Nephron progenitor cell (in vitro differentiated cells): Measurements from ENCODE around the gene COPA.

Experiments used
- DNase-seq: peaks from one replicate; pipeline ENCODE4 v3.0.0; 2021
- H3K27ac Mint-ChIP-seq: 2 replicates; pipeline ENCODE4 v1.8.0; 2021; ENCODE audit warnings: mild to moderate bottlenecking, moderate library complexity, mixed read lengths
- H3K27me3 Mint-ChIP-seq: 2 replicates; pipeline ENCODE4 v1.8.0; 2021; ENCODE audit warnings: mild to moderate bottlenecking, low read depth, mixed read lengths; ENCODE audit not compliant: poor library complexity
- H3K36me3 Mint-ChIP-seq: 2 replicates; pipeline ENCODE4 v1.8.0; 2021; ENCODE audit warnings: low read depth, mixed read lengths
- H3K4me1 Mint-ChIP-seq: 2 replicates; pipeline ENCODE4 v1.8.0; 2021; ENCODE audit warnings: mixed read lengths
- H3K4me3 Mint-ChIP-seq: 2 replicates; pipeline ENCODE4 v1.8.0; 2021; ENCODE audit warnings: mild to moderate bottlenecking, moderate library complexity, mixed read lengths
- H3K9me3 Mint-ChIP-seq: 2 replicates; pipeline ENCODE4 v1.8.0; 2021; ENCODE audit warnings: mild to moderate bottlenecking, moderate library complexity, mixed read lengths
- TF ChIP-seq, protein P1 (sequence below): fragments of 200-600 bp; sonication (generic); IDR thresholded peaks from 2 replicates; pipeline ENCODE4 v1.5.0; 2021; ENCODE audit warnings: antibody characterized with exemption

The COPA gene

DNA sequence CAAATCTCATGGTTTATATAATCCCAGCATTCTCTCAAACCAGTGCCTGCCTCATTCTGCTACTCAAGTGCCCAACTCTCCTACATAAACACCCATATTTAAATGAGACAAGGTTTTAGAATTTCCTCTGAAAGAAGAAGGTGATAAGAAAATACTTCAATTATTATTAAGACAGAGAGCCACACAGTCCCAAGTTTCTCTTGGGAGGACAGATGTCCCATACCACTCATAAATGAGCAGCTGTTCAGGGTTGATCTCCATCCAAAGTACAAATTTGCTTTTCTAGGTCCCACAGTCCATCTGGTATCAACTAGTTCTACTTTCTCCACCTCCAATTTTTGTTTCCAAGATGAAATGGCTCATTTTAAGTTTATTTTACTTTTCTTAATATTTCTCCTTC, 92.0 kb downstream of the COPA start:
- peaks cover 38% of the 10 kb centered on the region for H3K4me1 Mint-ChIP-seq
- peaks cover 51% of the 10 kb centered on the region for H3K36me3 Mint-ChIP-seq
- DNase-seq: no peak
- TF ChIP-seq, protein P1, sequence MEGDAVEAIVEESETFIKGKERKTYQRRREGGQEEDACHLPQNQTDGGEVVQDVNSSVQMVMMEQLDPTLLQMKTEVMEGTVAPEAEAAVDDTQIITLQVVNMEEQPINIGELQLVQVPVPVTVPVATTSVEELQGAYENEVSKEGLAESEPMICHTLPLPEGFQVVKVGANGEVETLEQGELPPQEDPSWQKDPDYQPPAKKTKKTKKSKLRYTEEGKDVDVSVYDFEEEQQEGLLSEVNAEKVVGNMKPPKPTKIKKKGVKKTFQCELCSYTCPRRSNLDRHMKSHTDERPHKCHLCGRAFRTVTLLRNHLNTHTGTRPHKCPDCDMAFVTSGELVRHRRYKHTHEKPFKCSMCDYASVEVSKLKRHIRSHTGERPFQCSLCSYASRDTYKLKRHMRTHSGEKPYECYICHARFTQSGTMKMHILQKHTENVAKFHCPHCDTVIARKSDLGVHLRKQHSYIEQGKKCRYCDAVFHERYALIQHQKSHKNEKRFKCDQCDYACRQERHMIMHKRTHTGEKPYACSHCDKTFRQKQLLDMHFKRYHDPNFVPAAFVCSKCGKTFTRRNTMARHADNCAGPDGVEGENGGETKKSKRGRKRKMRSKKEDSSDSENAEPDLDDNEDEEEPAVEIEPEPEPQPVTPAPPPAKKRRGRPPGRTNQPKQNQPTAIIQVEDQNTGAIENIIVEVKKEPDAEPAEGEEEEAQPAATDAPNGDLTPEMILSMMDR: no peak
- peak overlapping the region; percentile 91 for H3K27ac Mint-ChIP-seq
- no peaks in the 10 kb centered on the region for H3K27me3 Mint-ChIP-seq
- no peaks in the 10 kb centered on the region for H3K9me3 Mint-ChIP-seq
- H3K4me3 Mint-ChIP-seq: no peak overlapping the region

DNA sequence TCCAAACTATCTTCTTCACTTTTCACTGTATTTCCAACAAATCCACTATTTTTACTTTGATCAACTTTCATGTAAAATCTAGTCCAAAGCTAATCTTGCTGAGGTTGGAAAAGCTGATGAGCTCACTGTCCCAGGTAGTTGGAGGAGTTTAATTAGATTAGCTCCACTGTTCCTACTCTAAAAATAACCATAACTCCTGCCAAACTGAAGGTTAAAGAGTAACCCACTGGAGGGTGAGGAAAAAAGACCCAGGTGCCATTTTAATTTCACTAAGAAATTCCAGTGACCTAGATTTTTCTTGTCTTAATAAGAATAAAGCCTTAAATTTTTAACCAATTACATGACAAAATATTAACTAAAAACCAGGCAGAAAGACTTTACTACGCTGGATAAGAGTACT, 96.0 kb downstream of the COPA start:
- H3K36me3 Mint-ChIP-seq: peaks cover 43% of the 10 kb centered on the region
- TF ChIP-seq, protein P1: no peak
- no peak for DNase-seq
- H3K4me1 Mint-ChIP-seq: peaks cover 33% of the 10 kb centered on the region
- no peaks in the 10 kb centered on the region for H3K9me3 Mint-ChIP-seq
- no peak overlapping the region for H3K4me3 Mint-ChIP-seq
- H3K27ac Mint-ChIP-seq: no peak overlapping the region
- H3K27me3 Mint-ChIP-seq: no peaks in the 10 kb centered on the region

DNA sequence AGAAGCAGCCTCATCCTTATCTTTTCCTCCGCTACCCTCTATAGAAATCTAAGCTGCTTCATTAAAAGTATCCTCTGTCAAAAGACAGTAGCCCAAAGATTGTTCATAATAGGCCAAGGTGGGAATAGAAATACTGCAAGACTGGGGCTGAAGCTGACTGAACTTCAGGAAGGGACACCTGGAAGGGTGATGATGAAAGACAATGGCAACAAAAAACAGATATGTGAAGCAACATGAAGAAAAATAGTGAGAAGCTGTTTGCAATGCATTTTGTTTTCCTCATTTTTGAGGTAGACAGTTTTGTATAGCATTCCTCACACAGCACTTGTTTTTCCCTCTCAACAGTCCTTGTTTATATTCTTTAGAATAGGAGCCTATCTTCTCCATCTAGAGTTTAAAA, 97.6 kb downstream of the COPA start:
- no peak for DNase-seq
- Mint-ChIP-seq H3K27me3 (no peaks in the 10 kb centered on the region), H3K36me3 (peaks cover 38% of the 10 kb centered on the region), H3K27ac (peak overlapping the region; percentile 63), H3K4me3 (no peak overlapping the region), H3K9me3 (no peaks in the 10 kb centered on the region), H3K4me1 (peaks cover 18% of the 10 kb centered on the region)
- TF ChIP-seq, protein P1: no peak

DNA sequence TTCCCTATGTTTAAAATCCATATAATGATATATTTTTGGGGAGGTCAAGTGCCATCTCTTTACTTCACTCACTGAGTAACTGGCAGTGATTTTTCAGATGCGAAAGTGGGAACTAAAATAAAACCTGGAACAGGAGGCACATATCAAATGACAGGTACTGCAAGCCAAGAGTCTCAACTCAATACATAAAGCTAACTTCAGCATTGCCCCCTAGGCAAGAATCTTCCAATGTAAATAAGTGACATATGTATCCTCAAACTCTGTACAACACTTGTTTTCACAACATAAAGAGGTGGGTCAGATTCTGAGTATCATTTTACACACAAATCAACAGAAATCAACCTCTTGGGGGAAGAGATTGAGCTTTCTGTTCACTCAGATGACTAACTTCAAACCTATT, 98.8 kb downstream of the COPA start:
- TF ChIP-seq, protein P1: no peak
- H3K27me3 Mint-ChIP-seq: no peaks in the 10 kb centered on the region
- H3K4me1 Mint-ChIP-seq: peaks cover 18% of the 10 kb centered on the region
- H3K9me3 Mint-ChIP-seq: no peaks in the 10 kb centered on the region
- H3K4me3 Mint-ChIP-seq: no peak overlapping the region
- no peak for DNase-seq
- peaks cover 44% of the 10 kb centered on the region for H3K36me3 Mint-ChIP-seq
- H3K27ac Mint-ChIP-seq: no peak overlapping the region

DNA sequence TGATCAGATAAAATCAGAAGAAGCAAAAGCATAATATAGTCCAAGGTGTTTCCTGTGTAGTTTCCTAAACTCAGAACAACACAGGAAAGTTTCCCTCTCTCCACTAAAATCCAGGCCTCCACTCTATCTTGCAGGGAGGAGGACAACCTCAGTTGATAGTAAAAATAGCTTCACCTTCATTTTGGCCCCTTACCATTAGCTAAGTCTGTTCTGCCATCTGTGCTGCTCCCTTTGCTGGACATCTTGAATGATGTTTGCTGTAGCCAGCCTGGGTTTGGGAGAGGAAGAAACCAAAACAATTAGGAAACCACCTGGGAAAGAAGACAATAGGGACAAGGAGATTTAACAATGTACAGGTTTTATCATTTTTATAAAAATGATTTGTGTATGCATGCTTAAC, 99.3 kb downstream of the COPA start:
- peaks cover 49% of the 10 kb centered on the region for H3K36me3 Mint-ChIP-seq
- no peaks in the 10 kb centered on the region for H3K27me3 Mint-ChIP-seq
- H3K27ac Mint-ChIP-seq: peak overlapping the region; percentile 79
- H3K4me1 Mint-ChIP-seq: peaks cover 18% of the 10 kb centered on the region
- DNase-seq: no peak
- H3K4me3 Mint-ChIP-seq: no peak overlapping the region
- H3K9me3 Mint-ChIP-seq: no peaks in the 10 kb centered on the region
- TF ChIP-seq, protein P1: no peak

DNA sequence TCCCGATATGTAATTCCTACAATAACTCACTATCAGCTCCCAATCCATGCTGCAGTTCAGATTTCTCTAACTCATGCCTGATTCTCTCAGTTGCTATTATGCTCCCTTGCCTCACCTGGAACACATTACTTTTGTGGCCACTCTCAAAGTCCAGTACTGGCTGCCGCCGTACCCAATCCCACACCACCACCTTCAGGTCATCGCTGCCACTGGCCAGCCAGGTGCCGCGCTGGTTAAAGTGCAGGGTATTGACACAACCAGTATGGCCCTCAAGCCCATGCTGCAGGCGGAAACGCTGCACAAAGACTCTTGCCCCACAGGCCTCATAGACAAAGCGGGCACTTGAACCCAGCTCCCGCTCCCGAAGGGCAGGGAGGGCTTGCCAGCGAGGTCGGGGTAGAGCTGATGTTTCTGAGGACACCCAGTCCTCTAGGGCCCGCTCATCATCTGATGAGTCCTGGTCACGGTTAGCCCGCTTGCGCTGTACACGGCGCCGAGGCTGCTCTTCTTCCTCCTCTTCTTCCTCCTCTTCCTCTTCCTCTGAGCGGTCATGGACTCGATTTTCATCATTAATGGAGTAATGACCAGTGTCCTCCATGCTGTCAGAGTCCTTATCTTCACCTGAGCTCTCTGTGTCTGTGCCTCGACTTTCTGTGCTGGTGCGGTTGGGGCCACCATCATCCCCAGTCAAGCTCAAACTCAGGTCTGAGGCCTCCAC, 103.3 kb downstream of the COPA start:
- no peaks in the 10 kb centered on the region for H3K9me3 Mint-ChIP-seq
- H3K27me3 Mint-ChIP-seq: no peaks in the 10 kb centered on the region
- no peak for DNase-seq
- H3K27ac Mint-ChIP-seq: peak overlapping the region; percentile 62
- TF ChIP-seq, protein P1: no peak
- H3K4me3 Mint-ChIP-seq: no peak overlapping the region
- H3K4me1 Mint-ChIP-seq: peaks cover 2% of the 10 kb centered on the region
- peaks cover 69% of the 10 kb centered on the region for H3K36me3 Mint-ChIP-seq
